HG02981 (cell line): ENCODE measurements around the gene OR2A42.
"Not testable (repeated sequence)": the region's sequence is repeated elsewhere in the genome, so short reads cannot be mapped to it uniquely, and the experiment has no call there.

Experiments used
- ATAC-seq: cut with Tn5 transposase; IDR thresholded peaks from one replicate; pipeline ENCODE4 v1.9.1; 2021; ENCODE audit warnings: mild to moderate bottlenecking, moderate library complexity; ENCODE audit not compliant: unreplicated experiment

OR2A42 gene

DNA sequence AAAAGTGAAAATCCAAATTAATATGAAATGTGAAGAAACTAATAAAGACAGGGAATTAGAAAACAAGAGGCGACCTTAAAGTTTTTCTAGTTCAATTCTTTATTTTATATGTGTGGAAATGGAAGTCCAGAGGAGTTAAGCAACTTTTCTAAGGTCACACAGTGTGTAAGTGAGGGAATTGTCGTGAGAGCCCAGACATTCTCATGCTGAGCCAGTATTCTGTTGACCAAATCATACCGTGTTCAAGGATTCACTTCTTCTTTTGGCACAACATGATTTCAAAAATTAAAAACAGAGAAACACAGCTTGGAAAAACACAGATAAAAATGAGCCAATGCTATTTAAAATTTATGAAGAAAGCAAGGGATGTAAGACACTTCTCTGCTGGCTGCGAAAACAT, 12.5 kb downstream of the OR2A42 start:
- not testable (repeated sequence) for ATAC-seq

DNA sequence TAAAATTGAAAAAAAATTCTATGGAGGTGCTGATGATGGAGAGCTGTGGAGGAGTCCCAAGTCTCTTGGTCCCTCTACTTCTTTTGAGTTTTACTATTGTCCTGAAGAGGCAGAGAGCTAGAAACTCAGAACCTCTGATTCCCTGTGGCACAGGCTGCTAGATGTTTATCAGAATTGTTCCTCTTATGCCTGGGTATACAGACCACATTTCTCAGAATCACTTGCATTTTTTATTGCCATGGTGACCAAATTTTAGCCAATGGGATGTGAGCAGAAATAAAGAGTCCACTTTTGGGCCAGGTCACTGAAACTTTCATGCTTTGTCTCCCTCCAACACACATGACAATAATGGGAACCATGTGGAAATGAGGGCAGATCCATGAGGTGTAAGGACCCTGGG, 15.7 kb downstream of the OR2A42 start:
- ATAC-seq, result not testable (repeated sequence)

DNA sequence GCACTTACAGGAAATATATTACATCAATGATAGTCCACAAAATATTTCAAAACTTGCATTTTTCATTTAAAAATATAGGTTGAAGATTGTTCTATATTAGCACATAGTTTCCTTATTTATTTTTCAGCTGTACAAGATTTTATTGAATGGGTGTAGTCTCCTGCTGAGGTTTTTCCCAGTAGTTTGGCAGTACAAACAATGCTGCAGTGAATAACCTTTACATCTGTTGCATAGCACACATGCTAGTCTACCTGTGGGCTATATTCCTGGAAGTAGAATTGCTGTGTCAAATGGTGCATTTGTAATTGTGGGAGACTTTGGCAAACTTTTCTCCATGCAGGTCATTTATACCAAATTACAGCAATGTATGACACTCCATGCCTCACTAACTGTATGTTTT, 18.9 kb downstream of the OR2A42 start:
- ATAC-seq, result not testable (repeated sequence)

DNA sequence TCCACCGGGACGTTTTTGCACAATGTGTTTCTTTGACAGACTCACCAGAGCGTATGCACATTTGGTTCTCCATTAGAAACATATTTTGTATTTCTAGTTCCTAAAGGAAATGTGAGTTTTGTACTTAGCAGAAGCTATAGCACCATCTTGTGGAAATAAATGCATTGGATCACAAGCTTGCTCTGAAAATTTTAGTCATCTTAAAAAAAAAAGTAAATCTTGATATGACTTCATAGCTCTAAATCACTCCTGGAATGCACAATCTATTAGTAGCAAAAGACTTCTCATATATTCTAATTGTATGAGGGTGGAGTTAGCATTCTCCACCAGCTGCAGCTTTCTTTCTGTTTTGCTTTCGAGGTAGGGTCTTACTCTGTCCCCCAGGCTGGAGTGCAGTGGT, 20.3 kb downstream of the OR2A42 start:
- ATAC-seq, result not testable (repeated sequence)

DNA sequence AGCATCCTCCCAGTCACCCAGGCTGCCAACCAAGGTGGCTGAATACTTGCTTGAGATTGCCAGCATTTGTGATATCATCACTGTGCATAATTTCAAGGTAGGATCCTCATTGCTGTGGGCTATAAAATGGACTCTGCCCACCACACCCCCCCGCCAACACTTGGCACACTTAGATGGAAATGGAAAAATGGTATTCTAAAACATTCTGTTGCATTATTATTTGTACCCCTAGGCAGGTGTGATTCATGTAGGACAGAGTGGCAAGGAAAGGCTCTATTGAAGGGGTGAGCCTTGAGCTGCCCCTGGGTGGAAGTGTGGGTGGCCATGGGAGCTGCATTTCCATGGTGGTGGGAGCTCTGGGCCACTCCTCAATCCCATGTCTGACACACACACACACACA, 20.8 kb downstream of the OR2A42 start:
- ATAC-seq, result not testable (repeated sequence)

DNA sequence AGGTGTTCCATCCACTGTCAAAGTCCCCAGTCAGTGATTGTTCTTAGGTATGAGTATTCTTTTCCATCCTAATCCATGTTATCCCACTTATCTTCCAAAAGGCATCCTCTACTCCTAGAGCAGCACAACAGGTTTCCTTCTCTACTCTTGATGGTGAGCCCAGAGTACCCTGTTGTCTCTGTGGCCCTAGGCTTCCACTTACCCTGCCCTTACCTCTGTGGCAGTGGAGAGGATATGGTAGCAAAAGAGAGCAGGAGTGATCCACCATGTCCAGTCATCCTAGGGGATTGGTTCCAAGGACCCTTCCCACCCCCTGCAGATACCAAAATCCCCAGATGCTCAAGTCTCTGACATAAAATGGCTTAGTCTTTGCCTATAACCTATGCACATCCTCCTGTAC, 22.2 kb downstream of the OR2A42 start:
- not testable (repeated sequence) for ATAC-seq

DNA sequence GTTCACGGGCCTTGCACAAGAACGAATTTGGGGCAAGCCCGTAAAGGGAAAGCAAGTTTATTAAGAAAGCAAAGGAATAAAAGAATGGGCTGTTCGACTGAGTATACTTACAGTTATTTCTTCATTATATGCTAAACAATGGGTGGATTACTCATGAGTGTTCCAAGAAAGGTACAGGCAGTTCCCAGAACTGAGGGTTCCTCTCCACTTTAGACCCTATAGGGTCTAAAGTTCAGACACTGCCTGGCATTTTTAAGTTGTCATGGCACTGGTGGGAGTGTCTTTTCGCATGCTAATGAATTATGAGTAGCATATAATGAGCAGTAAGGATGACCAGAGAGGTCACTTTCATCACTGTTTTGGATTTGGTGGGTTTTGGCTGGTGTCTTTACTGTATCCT, 34.1 kb downstream of the OR2A42 start:
- ATAC-seq, result not testable (repeated sequence)

DNA sequence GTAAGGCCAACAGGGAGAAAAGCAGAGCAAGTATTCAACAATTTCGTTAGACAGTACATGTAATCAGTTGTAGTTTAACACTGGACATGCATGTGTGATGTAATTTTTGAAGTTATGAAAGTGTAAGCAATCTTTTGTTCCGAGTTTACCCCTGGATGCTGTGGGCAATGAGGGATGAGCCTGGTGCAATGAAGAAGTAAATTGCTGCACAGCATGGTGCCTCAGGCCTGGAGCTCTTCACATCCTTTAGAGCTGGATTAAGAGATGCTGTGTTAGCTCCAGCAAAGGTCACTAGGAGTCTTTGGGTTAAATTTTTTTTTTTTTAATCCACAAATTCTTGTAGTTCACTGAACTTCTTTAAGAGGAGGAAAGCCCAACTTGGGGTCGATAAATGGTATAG, 36.3 kb downstream of the OR2A42 start:
- ATAC-seq, result not testable (repeated sequence)

DNA sequence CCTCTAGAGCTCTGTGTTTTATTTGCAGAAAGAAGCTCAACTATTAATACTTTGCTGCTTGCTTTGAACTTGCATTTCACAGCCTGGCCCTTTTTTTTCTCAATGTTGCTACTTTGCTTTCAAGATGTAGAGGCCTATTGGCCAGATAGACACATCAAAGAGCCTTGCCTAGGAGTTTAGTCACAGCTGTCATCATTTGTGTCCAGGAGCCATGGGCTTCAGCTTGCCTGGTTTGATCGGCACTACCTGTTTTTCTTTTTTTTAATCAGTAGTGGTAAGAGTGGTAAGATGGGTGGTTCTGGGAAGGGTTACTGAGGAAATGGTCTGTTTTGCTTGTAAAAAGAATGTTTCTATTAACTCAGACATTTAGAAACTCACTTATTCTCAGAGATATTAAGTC, 37.4 kb downstream of the OR2A42 start:
- ATAC-seq, result peak; percentile 20

DNA sequence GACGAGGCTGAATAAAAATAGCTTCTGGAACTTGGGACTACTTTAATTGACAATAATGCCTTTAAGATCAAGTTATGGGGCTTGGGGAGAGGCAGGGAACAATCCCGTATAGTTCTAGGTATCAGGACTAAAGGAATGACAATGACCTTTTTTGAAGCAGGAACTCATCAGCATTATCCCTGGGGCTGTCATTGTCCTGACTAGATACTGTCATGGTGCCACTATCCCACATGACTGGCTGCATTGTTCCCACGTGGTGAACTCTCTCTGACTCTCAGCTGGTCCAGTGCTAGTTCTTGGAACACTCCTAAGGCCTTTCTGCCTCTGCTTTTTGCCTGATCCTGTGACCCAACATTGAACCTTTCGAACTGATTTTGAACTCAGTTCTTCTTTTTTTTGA, 40.5 kb downstream of the OR2A42 start:
- ATAC-seq, result not testable (repeated sequence)

DNA sequence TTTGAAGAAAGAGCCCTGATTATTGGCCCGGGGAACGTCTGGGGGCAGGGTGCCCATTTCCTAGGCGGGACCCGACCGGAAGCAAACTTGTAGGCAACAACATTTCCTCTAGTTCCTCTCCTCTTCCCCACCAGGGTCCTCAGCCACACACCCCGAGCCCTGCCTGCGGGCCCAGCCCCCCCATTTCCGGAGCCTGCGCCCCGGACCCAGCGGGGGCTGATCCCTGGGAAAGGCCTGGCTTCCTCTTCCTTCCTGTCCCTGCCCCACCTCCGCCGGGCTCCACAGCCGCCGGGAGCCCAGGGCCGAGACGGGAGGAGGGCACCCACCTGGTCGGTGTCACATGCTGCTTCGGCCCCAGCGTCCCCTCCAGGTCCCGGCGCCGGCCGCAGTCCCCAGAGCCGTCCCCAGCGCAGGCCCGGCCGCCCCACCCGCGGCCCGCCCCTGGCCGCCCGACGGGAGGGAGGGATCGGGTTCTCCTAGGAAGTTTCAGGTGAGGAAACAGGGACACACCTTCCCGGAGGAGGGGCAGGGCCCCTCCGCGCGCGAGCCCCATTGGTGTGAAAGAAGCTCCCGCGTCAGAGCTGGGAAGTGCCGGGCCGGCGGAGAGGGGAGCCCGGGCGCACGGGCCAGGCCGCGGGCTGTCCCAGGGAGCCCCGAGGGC, 44.1 kb downstream of the OR2A42 start, which contains the start of gene ARHGEF35:
TSS of gene ARHGEF35 (minus strand) at position 622 of the 661 bp plus-strand sequence. CDS start 7,450 bp downstream, outside the sequence.
- peak; percentile 69 for ATAC-seq

DNA sequence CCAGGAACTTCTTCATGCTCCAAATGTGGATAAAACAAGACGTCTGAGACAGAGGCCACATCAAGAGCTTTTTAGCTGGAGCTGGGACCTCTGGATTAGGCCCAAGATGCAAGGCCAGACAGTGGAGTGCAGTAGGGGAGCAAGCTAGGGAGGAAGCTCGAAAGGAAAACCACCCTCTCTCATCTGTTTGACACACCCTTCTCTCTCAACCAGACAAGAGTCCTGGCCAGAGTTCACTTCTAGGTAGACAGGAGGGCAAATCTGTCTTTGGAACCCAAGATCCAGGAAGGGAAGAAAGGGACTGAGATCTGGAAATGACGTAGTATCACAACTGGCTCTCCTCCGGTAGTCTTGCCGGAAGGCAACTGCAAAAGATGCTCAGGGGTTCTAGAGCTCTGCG, 45.0 kb downstream of the OR2A42 start:
- ATAC-seq, result not testable (repeated sequence)

DNA sequence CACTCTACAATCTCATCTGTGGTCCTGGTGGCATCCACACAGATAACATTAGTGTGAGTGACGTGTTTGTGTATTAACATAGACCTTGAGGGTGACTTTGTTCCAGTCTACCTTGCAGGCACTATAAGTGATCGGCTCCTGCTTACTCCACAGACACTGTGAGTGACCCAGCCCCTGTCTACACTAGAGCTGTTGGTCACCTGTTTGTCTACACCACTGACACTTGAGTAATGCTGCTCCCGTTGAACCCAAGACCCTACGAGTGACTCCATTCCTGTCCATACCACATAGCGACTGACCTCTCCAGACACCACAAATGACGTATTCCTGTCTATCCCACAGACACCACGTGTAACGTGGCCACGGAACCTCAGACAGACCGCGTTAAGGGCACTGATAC, 45.6 kb downstream of the OR2A42 start:
- ATAC-seq, result not testable (repeated sequence)

DNA sequence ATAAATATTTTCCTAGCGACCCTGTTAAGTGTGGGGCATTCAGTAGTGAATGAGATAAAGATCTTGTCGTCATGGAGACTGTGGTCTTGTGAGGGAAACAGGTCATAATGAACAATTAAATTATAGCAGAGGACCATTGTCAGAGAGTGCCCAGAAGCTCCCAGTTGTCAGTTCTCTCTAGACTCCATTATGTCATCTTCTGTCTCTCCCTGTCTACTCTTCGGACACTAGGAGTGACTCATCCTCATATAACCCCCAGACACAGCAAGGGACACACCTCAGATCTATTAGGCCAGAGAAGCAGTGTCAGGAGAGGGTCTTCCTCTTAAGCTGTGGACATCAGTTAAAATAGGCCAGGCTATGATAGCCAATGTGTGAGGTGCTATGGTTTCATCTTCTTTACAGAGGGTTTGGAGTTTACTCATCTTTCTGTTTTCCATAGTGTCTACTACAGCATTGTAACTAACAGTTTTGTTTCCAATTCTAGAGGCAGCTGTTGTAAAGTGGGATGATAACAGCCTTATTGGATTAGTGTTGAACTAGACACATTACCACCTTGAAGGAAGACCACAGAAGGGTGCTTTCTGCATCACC, 50.7 kb downstream of the OR2A42 start:
- ATAC-seq, result not testable (repeated sequence)

DNA sequence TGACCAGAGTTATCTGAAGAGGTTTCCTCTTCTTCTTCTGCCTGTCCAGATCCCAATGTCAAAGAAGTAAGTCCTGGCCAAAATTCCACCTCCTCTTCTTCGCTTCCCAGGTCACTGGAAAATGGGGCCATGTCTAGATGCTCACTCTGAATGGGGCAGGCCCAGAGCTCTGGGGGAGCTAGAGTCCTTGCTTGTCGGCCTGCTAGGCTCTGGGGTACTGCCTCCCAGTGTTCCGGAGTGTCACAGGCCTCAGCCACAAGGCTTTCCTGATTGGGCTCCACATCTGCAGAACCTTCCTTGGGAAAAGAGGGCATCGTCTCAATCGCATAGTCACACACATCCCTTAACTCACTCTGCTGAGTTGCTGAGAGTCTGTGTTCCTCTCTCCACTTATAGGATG, 51.6 kb downstream of the OR2A42 start:
- not testable (repeated sequence) for ATAC-seq

DNA sequence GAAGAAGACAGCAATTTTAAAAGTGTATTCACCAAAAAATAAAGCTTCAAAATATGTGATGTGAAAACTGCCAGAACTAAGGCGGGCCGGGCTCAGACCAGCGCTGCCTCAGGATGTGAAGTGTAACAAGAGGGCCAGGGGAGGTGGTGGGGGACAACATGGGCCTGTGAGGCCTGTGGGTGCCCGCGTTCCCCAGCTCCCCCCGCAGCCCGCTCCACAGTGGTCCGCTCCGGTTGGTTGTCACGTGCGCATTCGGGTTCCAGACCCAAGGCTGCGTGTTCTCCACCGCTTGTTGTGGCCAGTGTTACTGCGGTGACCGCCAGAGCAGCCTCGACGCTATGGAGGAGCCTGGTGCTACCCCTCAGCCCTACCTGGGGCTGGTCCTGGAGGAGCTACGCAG, 56.2 kb downstream of the OR2A42 start, which contains the start of gene CTAGE4:
TSS of gene CTAGE4 (plus strand) at position 301 of the 400 bp plus-strand sequence. CDS start at position 339, 38 bp downstream.
- ATAC-seq, result not testable (repeated sequence)

DNA sequence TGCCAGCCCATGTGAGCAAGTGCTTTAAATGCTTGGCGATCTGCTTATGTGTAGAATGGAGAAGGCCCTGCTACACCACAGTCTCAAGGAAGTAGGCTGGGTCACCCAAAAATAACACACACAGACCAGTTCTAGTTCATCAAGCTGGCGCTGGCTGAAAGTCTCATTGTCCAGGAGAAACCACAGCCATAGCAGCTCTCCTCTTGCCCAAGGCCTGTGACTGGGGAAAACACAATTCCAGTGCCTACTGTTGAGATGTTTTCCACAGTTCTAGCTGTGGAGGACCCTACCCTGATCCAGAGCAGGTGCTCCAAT, 60.3 kb downstream of the OR2A42 start:
- ATAC-seq, result not testable (repeated sequence)

DNA sequence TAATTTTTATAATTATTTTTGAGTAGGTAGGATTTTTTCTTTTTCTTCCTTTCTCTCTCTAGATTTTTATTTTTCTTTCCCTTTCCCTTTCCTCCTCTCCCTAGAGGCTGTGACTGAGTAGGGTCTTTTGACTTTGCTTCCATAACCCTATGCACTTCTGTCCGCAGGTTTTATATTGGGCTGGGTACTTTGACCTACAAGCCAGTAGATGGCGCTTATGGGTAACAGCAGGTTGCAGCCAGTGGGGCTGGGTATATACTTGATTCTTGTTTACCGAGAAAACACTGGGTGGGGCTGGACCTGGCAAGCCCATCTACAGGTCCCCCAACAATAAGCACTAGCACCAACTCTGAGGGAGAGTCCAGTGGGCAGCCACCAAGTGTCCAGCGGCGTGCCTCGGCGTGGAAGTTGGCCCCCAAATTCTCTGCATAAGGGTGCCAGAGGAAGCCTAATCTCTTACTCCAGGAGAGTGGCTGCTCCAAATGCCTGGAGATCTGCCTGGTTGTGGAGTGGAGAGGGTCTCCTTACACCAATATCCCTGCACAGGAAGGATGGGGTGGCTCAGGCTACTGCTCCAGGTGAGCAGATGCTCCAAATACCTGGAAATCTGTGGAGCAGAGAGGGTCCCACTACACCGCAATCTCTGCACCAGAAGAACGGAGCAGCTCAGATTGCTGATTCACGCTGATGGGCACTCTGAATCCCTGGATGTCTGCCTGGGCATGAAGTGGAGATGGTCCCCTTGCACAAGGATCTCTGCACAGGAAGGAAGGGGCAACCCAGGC, 60.8 kb downstream of the OR2A42 start:
- peak; percentile 95 for ATAC-seq
